ENCODE results near the gene SLC25A34.

DNA sequence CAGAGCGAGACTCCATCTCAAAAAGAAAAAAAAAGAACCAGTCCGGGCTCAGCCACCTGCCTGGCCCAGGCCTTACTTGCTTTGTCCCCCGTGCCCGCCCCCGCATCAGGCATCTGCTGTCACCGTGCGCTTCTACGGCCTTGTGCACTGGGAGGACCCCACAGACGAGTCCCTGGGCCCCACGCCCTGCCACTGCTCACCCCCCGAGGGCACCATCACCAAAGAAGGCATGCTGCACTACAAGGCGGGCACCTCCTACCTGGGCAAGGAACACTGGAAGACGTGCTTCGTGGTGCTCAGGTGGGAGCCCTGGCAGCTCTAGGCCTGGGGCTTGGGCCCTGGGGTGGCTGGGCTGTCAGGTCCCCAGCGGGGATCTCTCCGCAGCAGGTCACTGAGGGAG is 5.6 kb upstream of the SLC25A34 start:
- TF ChIP-seq NPAS2 (CRISPR knock-in tag; IDR thresholded peaks at IDR 0.05; ENCODE audit: borderline replicate concordance) (no peak), POLR2A (IDR thresholded peaks at IDR 0.05; ENCODE audit: insufficient read depth in 1 of 2, low read depth in 2 of 2, low read length in 2 of 2) (no peak), THRA (CRISPR knock-in tag; IDR thresholded peaks at IDR 0.05; ENCODE audit: borderline replicate concordance) (no peak), NR1H2 (CRISPR knock-in tag; IDR thresholded peaks at IDR 0.05; ENCODE audit: borderline replicate concordance, low read depth) (no peak), NONO (IDR thresholded peaks at IDR 0.05) (no peak), NONO (CRISPR knock-in tag; conservative IDR thresholded peaks at IDR 0.05) (no peak), ZNF282 (IDR thresholded peaks at IDR 0.05; ENCODE audit: partially characterized antibody) (no peak), FOXA3 (CRISPR knock-in tag; IDR thresholded peaks at IDR 0.05) (no peak)
- TF ChIP-seq, protein P1, sequence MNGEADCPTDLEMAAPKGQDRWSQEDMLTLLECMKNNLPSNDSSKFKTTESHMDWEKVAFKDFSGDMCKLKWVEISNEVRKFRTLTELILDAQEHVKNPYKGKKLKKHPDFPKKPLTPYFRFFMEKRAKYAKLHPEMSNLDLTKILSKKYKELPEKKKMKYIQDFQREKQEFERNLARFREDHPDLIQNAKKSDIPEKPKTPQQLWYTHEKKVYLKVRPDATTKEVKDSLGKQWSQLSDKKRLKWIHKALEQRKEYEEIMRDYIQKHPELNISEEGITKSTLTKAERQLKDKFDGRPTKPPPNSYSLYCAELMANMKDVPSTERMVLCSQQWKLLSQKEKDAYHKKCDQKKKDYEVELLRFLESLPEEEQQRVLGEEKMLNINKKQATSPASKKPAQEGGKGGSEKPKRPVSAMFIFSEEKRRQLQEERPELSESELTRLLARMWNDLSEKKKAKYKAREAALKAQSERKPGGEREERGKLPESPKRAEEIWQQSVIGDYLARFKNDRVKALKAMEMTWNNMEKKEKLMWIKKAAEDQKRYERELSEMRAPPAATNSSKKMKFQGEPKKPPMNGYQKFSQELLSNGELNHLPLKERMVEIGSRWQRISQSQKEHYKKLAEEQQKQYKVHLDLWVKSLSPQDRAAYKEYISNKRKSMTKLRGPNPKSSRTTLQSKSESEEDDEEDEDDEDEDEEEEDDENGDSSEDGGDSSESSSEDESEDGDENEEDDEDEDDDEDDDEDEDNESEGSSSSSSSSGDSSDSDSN (CRISPR knock-in tag; IDR thresholded peaks at IDR 0.05): no peak
